Stimulated activated CD8-positive, alpha-beta memory T cell treated with anti-CD3 and anti-CD28 coated beads, Interleukin-4, amount 100 ng/mL, for 48 hours (primary cell): Measurements from ENCODE around the gene FADS3.

Experiments
- DNase-seq: peaks from one replicate; pipeline ENCODE4 v3.0.0-alpha.2; 2020

Gene FADS3

DNA sequence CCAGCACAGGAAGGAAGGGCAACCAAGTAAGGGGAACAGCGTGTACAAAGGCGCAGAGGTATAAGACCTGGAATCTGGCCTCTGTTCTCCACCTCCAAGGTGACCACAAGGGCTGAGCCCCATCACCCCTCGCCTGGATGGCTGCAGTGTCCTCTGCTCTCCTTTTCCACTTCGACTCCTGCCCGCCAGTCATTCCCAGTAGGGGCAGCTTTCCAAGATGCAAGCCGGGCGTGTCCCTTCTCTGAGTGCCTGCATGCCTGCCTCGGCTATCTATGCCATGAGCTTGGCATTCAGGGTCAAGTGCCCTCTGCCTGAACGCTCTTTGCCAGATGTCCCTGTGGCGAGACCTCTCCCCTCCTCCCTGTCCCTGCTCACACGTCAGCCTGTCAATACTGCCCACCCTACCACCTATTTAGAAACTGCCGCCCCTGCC lies 17.0 kb downstream of the FADS3 start:
- DNase-seq, result no peak

DNA sequence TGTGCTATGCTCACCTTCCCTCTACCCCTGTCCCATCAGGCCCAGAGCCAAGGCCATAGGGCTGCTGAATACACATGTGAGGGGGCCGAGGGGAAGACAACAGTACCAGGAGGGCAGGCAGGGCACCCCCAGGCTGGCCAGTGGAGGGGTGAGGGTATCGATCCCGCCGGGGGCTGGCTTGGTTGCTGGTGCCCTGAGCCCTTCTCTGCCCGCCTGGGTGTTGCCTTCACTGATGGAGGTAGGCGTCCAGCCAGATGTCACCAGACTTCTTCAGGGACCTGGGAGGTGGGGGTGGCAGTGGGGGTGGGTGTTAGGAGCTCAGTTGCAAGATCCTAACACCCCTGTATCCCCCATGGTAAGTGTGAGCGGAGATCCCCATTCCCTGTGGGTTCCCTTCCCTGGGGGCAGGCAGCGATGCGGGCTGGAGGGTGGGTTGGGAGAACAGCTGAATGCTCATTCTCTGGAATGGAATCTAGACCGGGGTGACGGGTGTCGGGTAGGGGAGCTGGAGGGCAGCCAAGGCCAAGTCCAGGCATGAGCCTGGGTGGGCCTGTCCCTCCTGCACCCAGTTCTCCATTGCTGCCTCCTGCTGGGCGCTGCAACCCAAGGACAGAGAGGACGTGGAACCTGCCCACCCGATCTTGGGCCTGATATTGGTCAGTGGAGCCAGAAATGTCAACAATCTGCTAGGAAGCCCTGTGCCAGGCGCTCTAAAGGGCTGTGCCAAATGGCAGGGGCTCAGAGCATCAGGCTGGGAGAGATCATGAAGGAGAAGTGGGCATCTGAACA lies 17.6 kb downstream of the FADS3 start:
- no peak for DNase-seq

DNA sequence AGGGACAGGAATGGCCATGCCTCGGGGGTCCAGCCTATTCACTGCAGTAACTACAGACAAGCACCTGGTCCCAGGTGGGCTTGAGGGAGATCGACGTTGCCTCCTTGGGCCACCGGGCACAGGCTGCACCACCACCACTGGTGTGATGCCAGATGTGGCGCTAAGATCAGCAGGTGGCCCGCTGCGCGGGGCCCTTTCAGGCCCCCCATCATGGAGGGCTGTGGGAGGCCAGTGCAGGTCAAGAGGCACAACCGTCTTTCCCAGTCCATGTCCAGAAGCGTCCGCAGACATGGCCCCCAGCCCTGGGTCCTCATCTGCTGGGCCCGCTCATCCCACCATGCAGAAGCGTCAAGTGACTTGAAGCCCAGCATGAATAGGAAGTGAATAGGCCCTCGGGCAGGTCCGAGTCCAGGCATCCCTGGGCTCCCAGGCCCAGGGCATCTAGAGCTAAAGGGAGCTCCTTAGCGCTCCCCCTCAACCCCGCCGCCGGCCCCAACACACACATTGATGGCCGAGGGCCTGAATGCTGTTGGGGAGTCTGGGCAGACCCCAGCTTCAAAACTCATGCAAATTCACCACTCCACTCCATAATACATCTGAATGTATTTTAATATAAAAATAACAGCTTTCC lies 18.3 kb downstream of the FADS3 start:
- DNase-seq, result no peak

DNA sequence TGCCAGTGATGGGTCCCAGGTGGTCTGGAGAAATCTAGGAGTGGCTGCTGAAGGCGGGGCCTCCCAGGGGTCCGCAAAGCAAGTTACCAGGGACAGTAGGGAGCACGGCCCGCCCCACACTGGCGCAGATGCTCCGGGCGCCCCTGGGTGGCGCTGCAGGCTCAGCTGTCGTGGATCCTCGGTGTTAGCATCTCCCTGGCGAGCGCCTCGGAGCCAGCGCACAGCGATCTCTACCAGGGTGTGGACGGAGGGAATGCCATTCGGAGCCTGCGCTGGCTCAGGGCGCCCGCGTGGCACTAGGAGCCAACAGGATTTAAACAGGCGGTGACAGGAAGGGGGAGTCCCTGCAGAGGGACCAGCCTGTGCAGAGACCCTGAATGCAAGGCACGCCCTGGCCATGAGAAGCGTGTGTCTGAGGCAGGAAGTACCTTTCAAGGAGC lies 20.2 kb downstream of the FADS3 start:
- DNase-seq, result peak; percentile 82

GRCh38 chr11:61870541-61871031 lies 20.8 kb downstream of the FADS3 start:
- DNase-seq, result no peak

GRCh38 chr11:61869708-61870451 lies 21.5 kb downstream of the FADS3 start:
- DNase-seq, result no peak

GRCh38 chr11:61869429-61869707 lies 22.0 kb downstream of the FADS3 start:
- no peak for DNase-seq

GRCh38 chr11:61868571-61869428 lies 22.5 kb downstream of the FADS3 start:
- no peak for DNase-seq

DNA sequence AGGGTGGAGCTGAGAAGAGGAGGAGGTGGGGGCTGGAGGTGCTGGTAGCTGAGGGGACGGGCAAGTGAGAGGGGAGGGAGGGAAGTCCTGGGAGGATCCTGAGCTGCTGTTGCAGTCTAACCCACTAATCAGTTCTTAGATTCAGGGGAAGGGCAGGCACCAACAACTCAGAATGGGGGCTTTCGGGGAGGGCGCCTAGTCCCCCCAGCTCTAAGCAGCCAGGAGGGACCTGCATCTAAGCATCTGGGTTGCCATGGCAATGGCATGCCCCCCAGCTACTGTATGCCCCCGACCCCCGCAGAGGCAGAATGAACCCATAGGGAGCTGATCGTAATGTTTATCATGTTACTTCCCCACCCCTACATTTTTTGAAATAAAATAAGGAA lies 24.4 kb downstream of the FADS3 start:
- DNase-seq, result no peak

DNA sequence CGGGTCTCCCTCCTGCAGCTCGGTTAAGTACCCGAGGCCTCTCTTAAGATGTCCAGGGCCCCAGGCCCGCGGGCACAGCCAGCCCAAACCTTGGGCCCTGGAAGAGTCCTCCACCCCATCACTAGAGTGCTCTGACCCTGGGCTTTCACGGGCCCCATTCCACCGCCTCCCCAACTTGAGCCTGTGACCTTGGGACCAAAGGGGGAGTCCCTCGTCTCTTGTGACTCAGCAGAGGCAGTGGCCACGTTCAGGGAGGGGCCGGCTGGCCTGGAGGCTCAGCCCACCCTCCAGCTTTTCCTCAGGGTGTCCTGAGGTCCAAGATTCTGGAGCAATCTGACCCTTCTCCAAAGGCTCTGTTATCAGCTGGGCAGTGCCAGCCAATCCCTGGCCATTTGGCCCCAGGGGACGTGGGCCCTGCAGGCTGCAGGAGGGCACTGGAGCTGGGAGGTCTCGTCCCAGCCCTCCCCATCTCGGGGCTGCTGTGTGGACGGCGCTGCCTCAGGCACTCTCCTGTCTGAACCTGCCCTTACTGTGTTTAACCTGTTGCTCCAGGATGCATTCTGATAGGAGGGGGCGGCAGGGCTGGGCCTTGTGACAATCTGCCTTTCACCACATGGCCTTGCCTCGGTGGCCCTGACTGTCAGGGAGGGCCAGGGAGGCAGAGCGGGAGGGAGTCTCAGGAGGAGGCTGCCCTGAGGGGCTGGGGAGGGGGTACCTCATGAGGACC lies 25.0 kb downstream of the FADS3 start:
- DNase-seq, result no peak

- DNase-seq, result no peak
Measured at GRCh38 chr11:61864814-61865775, 26.2 kb downstream of the FADS3 start.

DNA sequence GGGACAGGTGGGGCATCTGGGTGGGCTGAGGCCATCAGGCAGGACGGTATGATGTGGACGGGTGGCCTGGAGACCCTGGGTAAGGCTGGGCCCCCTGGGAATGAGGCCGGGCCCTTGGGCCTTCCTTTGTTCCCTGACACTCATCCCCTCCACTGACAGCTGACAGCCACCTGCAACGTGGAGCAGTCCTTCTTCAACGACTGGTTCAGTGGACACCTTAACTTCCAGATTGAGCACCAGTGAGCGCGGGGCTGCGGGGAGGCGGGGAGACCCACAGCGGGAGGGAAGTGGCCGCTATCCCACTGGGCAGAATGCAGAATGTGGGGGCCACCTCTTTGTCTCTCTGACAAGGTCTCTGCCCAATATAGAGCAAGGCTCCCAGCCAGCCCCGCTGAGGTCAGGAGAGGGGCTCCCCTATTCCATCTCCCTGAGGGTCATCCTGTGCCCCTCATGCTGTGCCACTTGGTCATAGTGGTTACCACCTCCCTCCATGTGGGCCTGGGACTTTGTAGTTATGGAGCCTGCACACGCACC lies 27.7 kb downstream of the FADS3 start:
- no peak for DNase-seq

DNA sequence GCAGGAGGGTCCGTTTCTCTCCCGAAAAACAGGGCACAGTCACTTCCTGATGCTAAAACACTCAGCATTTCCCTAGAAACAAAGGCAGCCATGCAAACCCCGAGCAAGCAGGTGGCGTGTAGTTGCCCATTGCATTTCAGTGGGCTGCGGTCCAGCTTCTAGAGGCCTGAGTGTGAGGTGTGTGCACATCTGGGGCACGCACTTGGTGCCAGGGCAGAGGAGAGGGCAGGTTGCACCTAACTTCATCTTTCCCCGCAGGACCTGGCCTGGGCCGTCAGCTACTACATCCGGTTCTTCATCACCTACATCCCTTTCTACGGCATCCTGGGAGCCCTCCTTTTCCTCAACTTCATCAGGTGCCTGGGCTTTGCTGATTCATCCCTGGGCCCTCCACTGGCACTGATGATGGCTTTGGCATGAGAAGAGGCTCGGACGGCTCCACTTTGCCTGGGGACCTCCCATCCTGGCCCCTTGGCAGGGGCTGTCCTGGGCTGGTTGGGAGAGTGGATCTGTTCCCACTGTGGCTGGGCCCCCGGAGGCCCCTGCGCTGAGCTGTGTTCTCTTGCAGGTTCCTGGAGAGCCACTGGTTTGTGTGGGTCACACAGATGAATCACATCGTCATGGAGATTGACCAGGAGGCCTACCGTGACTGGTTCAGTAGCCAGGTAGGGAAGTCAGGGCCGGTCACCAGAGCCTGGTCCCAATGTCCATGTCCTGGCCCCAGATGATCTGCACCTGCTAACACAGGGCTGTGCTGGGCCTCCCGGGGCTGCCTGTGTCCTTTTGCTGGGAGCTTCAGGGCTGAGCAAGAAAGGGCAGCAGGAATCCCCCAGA lies 28.4 kb downstream of the FADS3 start:
- DNase-seq, result no peak

- no peak for DNase-seq
Measured at GRCh38 chr11:61861634-61862033, 29.7 kb downstream of the FADS3 start.

DNA sequence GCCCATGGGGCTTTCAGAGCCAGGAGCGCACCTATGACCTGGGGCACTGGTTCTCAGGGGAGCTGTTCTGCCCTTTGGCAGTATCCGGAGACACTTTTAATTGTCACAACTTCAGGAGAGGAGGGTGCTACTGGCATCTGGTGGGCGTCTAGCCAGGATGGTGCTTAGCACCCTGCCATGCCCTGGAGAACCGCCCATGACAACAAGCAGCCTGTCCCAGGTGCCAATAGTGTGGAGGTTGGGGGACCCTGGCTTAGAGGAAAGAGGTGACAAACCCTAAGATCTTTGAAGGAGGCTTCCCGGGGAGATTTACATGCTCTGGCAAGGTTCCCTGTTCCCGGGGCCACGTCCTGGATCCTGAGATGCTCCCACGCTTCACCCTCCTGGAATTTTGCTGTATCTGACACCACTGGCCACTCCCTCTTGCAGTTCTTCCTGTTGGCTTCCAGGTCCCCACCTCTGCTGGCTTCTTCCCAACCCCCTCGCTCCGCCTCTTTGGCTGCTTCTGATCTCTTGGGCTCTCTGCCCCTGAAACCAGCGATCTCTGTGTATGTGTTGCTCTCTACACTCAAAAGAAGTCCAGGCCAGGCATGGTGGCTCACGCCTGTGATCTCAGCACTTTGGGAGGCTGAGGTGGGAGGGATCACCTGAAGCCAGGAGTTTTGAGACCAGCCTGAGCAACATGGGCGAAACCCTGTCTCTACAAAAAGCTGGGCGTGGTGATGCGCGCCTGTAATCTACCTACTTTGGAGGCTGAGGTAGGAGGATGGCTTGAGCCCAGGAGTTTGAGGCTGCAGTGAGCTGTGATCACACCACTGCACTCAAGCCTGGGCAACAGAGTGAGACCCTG lies 31.1 kb downstream of the FADS3 start:
- DNase-seq, result no peak

DNA sequence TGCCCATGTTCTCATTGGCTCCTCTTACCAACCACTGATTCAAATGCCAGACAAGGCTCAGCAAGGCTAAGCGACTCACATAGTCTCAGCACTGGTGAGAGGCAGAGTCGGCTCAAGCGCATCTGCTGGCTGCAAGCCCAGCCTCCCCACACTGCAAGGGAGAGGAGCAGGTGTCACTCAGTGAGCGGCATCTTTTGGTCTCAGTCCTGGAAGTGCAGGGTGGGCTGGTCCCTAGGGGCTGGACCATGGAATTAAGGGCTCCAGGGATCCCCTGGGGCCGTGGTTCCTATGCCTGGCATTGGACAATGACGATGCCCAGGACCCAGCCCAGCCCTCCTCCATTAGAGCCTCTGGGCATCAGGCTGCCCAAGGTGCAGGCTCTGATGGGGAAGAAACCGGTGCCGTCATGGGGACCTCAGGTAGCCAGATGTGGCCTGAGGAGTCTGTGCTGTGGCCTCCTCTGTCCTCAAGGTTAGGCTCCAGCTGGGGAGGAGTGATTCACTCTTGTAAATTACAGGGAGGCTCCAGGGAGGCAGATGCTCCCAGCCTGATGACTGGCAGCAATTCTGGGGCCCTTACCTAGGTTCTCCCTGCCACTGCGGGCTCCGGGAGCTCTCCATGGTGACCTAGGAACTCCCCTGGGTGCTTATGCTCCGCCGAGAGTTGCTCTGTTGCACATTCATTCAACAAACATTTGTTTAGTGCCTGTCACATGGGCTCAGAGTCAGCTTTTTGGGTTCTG lies 35.2 kb downstream of the FADS3 start:
- DNase-seq, result no peak

DNA sequence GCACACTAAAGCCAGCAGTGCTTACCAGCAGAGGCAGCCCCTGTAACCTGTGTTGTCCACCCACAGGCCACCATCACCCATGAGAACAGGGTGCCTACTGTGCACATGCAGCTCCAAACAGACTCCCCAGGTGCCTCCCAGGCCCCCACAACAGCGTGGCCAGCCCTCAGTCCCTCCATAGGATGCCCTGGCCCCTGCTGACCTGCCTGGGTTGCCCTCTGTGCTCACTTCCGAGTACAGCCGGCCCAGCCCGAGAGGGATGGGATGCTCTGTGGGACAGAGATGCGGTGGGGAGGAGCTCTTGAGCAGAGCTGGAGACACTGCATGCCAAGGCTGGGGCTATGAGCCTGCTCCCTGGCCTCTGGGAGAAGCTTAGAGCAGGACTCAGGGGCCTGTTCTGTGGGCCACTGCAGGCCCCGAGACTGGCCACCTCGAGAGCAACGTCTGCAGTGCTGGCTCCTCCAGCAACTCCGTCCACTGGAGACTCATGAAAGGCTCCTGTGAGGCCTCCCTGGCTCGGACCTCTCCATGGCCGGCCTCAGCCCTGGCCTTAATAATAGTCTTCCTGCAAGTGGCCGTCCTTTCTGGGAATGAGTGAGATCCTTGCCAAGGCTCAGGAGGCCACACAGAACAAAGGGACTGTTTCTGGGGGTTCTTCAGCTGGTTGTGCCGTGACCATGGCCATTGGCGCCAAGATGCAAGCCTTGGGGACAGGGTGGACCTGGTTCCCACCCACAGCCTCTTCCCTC lies 36.2 kb downstream of the FADS3 start:
- no peak for DNase-seq
